B cell (primary cell): ENCODE results near the gene ING4. TPM values are rescaled to one million over a fixed set of nuclear protein-coding genes. Genes with fewer than 3 reads are reported as not detected.

Source experiments
- ATAC-seq: fragments of 200-7000 bp; cut with Tn5 transposase; one replicate; pipeline ENCODE4 v1.10.0; 2021; ENCODE audit warnings: low read depth, mild to moderate bottlenecking, moderate number of reproducible peaks, moderate library complexity
- CTCF ChIA-PET: fragments of 350-600 bp; sonication (Branson Sonifier 250); formaldehyde crosslinking; loops from one replicate; lab custom pipeline; 2021; ENCODE audit warnings: antibody characterized with exemption, inconsistent platforms; lab: Charles Lee
- POLR2A ChIA-PET: fragments of 350-600 bp; sonication (Branson Sonifier 250); formaldehyde crosslinking; loops from one replicate; lab custom pipeline; 2021; ENCODE audit warnings: antibody characterized with exemption; lab: Charles Lee
- DNase-seq: peaks from one replicate; pipeline ENCODE4 v3.0.0; 2013
- H2AFZ ChIP-seq: 2 replicates; pipeline ENCODE4 v1.6.1; 2012; ENCODE audit warnings: mild to moderate bottlenecking, low read depth, low read length; ENCODE audit not compliant: insufficient read depth, poor library complexity, severe bottlenecking
- H3K27ac ChIP-seq, 2 donors: 1 replicate in 1 of 2; 2 replicates in 1 of 2; pipeline ENCODE4 v1.5.1; 2012 to 2013; ENCODE audit warnings: low read length in 2 of 2, mild to moderate bottlenecking in 2 of 2, moderate library complexity in 1 of 2
- H3K27me3 ChIP-seq, 4 experiments: fragments of 200-600 bp in 1 of 4; sonication (generic) in 1 of 4; replicated peaks in 1 of 4; 1 replicate in 2 of 4; 2 replicates in 2 of 4; pipeline versions ENCODE4 v1.6.1 to v1.7.0; 2013 to 2016; ENCODE audit warnings: low read length in 3 of 4, mild to moderate bottlenecking in 2 of 4, mixed read lengths in 1 of 4, moderate library complexity in 1 of 4; ENCODE audit not compliant: insufficient read depth in 4 of 4, control insufficient read depth in 3 of 4; ENCODE audit errors: control extremely low read depth in 1 of 4
- H3K36me3 ChIP-seq, 2 experiments: replicated peaks in 1 of 2; 1 replicate in 1 of 2; 2 replicates in 1 of 2; pipeline versions ENCODE4 v1.6.1 to v1.7.1; 2013; ENCODE audit warnings: low read length in 1 of 2; ENCODE audit not compliant: insufficient read depth in 2 of 2, control insufficient read depth in 1 of 2; ENCODE audit errors: control extremely low read depth in 1 of 2, extremely low read depth in 1 of 2
- H3K4me1 ChIP-seq, 2 donors: fragments of 200-600 bp in 1 of 2; sonication (generic) in 1 of 2; 1 replicate in 1 of 2; 2 replicates in 1 of 2; pipeline versions ENCODE4 v1.5.1 to v1.6.1; 2013 to 2017; ENCODE audit warnings: low read length in 2 of 2; ENCODE audit not compliant: control insufficient read depth in 2 of 2, insufficient read depth in 2 of 2
- H3K4me2 ChIP-seq: replicated peaks from 2 replicates; pipeline ENCODE3; 2012; ENCODE audit warnings: mild to moderate bottlenecking, low read depth, low read length; ENCODE audit not compliant: poor library complexity, severe bottlenecking
- H3K4me3 ChIP-seq, 5 experiments: fragments of 200-600 bp in 1 of 5; sonication (generic) in 1 of 5; 1 replicate in 3 of 5; 2 replicates in 2 of 5; pipeline versions ENCODE4 v1.5.1 to v1.7.0; 2011 to 2016; ENCODE audit warnings: low read length in 4 of 5, mild to moderate bottlenecking in 4 of 5, low read depth in 2 of 5, control low read depth in 1 of 5, moderate library complexity in 1 of 5; ENCODE audit not compliant: insufficient read depth in 1 of 5; ENCODE audit errors: control extremely low read depth in 1 of 5, extremely low read depth in 1 of 5
- H3K79me2 ChIP-seq: fragments of 200-600 bp; sonication (generic); one replicate; pipeline ENCODE4 v1.6.0; 2016; ENCODE audit warnings: low read length; ENCODE audit not compliant: control insufficient read depth, insufficient read depth
- H3K9ac ChIP-seq: fragments of 200-600 bp; sonication (generic); 2 replicates; pipeline ENCODE4 v1.6.1; 2017; ENCODE audit warnings: mild to moderate bottlenecking, low read length, moderate library complexity
- H3K9me3 ChIP-seq, 3 donors: one replicate each; pipeline versions ENCODE4 v1.6.1 to v1.7.1; 2013; ENCODE audit warnings: low read length in 2 of 3; ENCODE audit not compliant: control insufficient read depth in 2 of 3, insufficient read depth in 1 of 3; ENCODE audit errors: control extremely low read depth in 1 of 3
- H4K20me1 ChIP-seq: 2 replicates; pipeline ENCODE4 v1.6.0; 2012; ENCODE audit warnings: mild to moderate bottlenecking, low read length; ENCODE audit not compliant: insufficient read depth, control insufficient read depth, poor library complexity, severe bottlenecking
- H3K27ac Mint-ChIP-seq: one replicate; pipeline ENCODE4 v1.8.0; 2021; ENCODE audit warnings: mixed read lengths
- H3K27me3 Mint-ChIP-seq: one replicate; pipeline ENCODE4 v1.8.0; 2021; ENCODE audit warnings: mixed read lengths
- H3K4me1 Mint-ChIP-seq: one replicate; pipeline ENCODE4 v1.8.0; 2021; ENCODE audit warnings: mixed read lengths
- H3K4me3 Mint-ChIP-seq: one replicate; pipeline ENCODE4 v1.8.0; 2021; ENCODE audit warnings: mixed read lengths
- H3K9me3 Mint-ChIP-seq: one replicate; pipeline ENCODE4 v1.8.0; 2022; ENCODE audit warnings: mixed read lengths; ENCODE audit not compliant: insufficient read depth
- CTCF ChIP-seq: fragments of 200-600 bp; IDR thresholded peaks from one replicate; pipeline ENCODE4 v1.8.0; 2022; ENCODE audit warnings: antibody characterized with exemption, mild to moderate bottlenecking
- EZH2 ChIP-seq: IDR thresholded peaks from 2 replicates; pipeline ENCODE4 v1.6.1; 2012; ENCODE audit warnings: borderline replicate concordance, low read depth, mild to moderate bottlenecking, moderate library complexity, low read length; ENCODE audit not compliant: insufficient read depth, poor library complexity, severe bottlenecking
- WGBS: methylation state at CpG from one replicate; pipeline ENCODE4 v1.1.5; 2013; ENCODE audit warnings: missing lambda C conversion rate; ENCODE audit not compliant: insufficient coverage; 5-methylcytosine and 5-hydroxymethylcytosine counted together
- intact Hi-C: fragments of 100-400 bp; cut with micrococcal nuclease; formaldehyde crosslinking; loops from one replicate; pipeline ENCODE4 v1.10.0; 2022
- polyA plus RNA-seq: library from polyadenylated mRNA; depleted of rRNA; stranded (reverse); fragments of >200 nt; gene quantifications from 2 replicates; pipeline ENCODE4 v1.2.3, GENCODE V29; 2012
- total RNA-seq, 2 donors: library from RNA; stranded (reverse); fragments of 120-200 nt in 1 of 2; gene quantifications; 1 replicate in 1 of 2; 2 replicates in 1 of 2; pipeline versions ENCODE4 v1.2.3 to v1.2.4, GENCODE V29; 2013 to 2022

Gene ING4
- total and polyA plus RNA-seq, 2 donors (not counting 1 experiment from before 2014, with no cell fraction given): 81.1 to 110 TPM

- peak overlapping the region; percentile 68 for H3K27ac Mint-ChIP-seq
- peaks cover 16% of the 10 kb centered on the region for H3K79me2 ChIP-seq
- peak overlapping the region; percentile 87 for H2AFZ ChIP-seq
- DNase-seq (no peak), ATAC-seq (no peak)
- H3K36me3 ChIP-seq: peaks cover 0 to 28% of the 10 kb centered on the region in 2 experiments
- H3K4me2 ChIP-seq: peak overlapping the region; percentile 98
- 61% methylated on average over 26 of the region's 28 CpGs for WGBS
- peaks cover 24 to 43% of the 10 kb centered on the region in 2 donors for H3K4me1 ChIP-seq
- CTCF ChIA-PET: interaction anchor here (0.6 to 1.5 kb wide), 4 partner anchors 11 to 89 kb away, joined by 3 to 6 read pairs (median 3); no protein-coding TSS in a partner anchor
- H3K27ac ChIP-seq: peak overlapping the region in 1 of 2 donors; percentile 60
- intact Hi-C loops: loop anchor here (1.0 kb wide), 1 partner anchor 8 kb away; no protein-coding TSS in a partner anchor
- no peaks in the 10 kb centered on the region for H3K27me3 Mint-ChIP-seq
- peak overlapping the region; percentile 74 for H3K9ac ChIP-seq
- H4K20me1 ChIP-seq: no peaks in the 10 kb centered on the region
- no peaks in the 10 kb centered on the region for H3K27me3 ChIP-seq
- peak overlapping the region in 4 of 5 experiments; percentile 49 to 77 (median 60) for H3K4me3 ChIP-seq
- H3K4me3 Mint-ChIP-seq: peak overlapping the region; percentile 83
- POLR2A ChIA-PET: interaction anchor here (0.5 to 4.6 kb wide), 4 partner anchors 11 to 169 kb away, joined by 4 to 25 read pairs (median 6); partner anchors contain the start of gene LPAR5
- TF ChIP-seq EZH2 (no peak), CTCF (no peak)
- peaks cover 0 to 14% (median 0%) of the 10 kb centered on the region in 3 donors for H3K9me3 ChIP-seq
- H3K9me3 Mint-ChIP-seq: no peaks in the 10 kb centered on the region
- H3K4me1 Mint-ChIP-seq: peaks cover 43% of the 10 kb centered on the region
Measured at GRCh38 chr12:6646276-6647082, 16.4 kb downstream of the ING4 start.
